ENCODE data around the gene PRKCA.
"Not testable (repeated sequence)": the region's sequence is repeated elsewhere in the genome, so short reads cannot be mapped to it uniquely, and the experiment has no call there.

Gene PRKCA

GRCh38 chr17:66290101-66290722 is 12.2 kb upstream of the PRKCA start:
- H4K20me1 ChIP-seq (ENCODE audit: insufficient read depth), result no peaks in the 10 kb centered on the region
- H3K4me3 ChIP-seq (IDR thresholded peaks at IDR 0.05; ENCODE audit: insufficient read depth, low read depth, low read length), result no peak overlapping the region
- no peak overlapping the region for H2AFZ ChIP-seq (ENCODE audit: low read depth)
- H3K4me2 ChIP-seq, result no peak overlapping the region
- H3K79me2 ChIP-seq (ENCODE audit: insufficient read depth, low read depth), result no peaks in the 10 kb centered on the region
- H3K36me3 ChIP-seq (ENCODE audit: insufficient read depth), result no peaks in the 10 kb centered on the region
- no peak overlapping the region for H3K9ac ChIP-seq
- H3K27ac ChIP-seq, result no peak overlapping the region
- no peaks in the 10 kb centered on the region for H3K4me1 ChIP-seq (ENCODE audit: low read depth, poor library complexity, severe bottlenecking)
- no peaks in the 10 kb centered on the region for H3K27me3 ChIP-seq (ENCODE audit: insufficient read depth, low read depth)
- no peak for TF ChIP-seq CTCF (conservative IDR thresholded peaks at IDR 0.05; ENCODE audit: low read depth, low read length)

- H3K27me3 ChIP-seq (ENCODE audit: insufficient read depth, low read depth), result no peaks in the 10 kb centered on the region
- H2AFZ ChIP-seq (ENCODE audit: low read depth), result no peak overlapping the region
- H3K4me3 ChIP-seq (IDR thresholded peaks at IDR 0.05; ENCODE audit: insufficient read depth, low read depth, low read length), result no peak overlapping the region
- no peak overlapping the region for H3K9ac ChIP-seq
- no peak for TF ChIP-seq CTCF (conservative IDR thresholded peaks at IDR 0.05; ENCODE audit: low read depth, low read length)
- no peak overlapping the region for H3K27ac ChIP-seq
- no peak overlapping the region for H3K4me2 ChIP-seq
- no peaks in the 10 kb centered on the region for H3K4me1 ChIP-seq (ENCODE audit: low read depth, poor library complexity, severe bottlenecking)
- H3K79me2 ChIP-seq (ENCODE audit: insufficient read depth, low read depth), result no peaks in the 10 kb centered on the region
- no peaks in the 10 kb centered on the region for H4K20me1 ChIP-seq (ENCODE audit: insufficient read depth)
- H3K36me3 ChIP-seq (ENCODE audit: insufficient read depth), result no peaks in the 10 kb centered on the region
Observed at GRCh38 chr17:66292353-66292752, 10.1 kb upstream of the PRKCA start.

GRCh38 chr17:66296289-66296725 is 6.1 kb upstream of the PRKCA start:
- no peak overlapping the region for H2AFZ ChIP-seq (ENCODE audit: low read depth)
- H4K20me1 ChIP-seq (ENCODE audit: insufficient read depth), result no peaks in the 10 kb centered on the region
- H3K4me2 ChIP-seq, result no peak overlapping the region
- H3K36me3 ChIP-seq (ENCODE audit: insufficient read depth), result no peaks in the 10 kb centered on the region
- no peaks in the 10 kb centered on the region for H3K27me3 ChIP-seq (ENCODE audit: insufficient read depth, low read depth)
- no peak for TF ChIP-seq CTCF (conservative IDR thresholded peaks at IDR 0.05; ENCODE audit: low read depth, low read length)
- H3K9ac ChIP-seq, result no peak overlapping the region
- no peak overlapping the region for H3K27ac ChIP-seq
- H3K4me1 ChIP-seq (ENCODE audit: low read depth, poor library complexity, severe bottlenecking), result peaks cover 1% of the 10 kb centered on the region
- no peak overlapping the region for H3K4me3 ChIP-seq (IDR thresholded peaks at IDR 0.05; ENCODE audit: insufficient read depth, low read depth, low read length)
- H3K79me2 ChIP-seq (ENCODE audit: insufficient read depth, low read depth), result no peaks in the 10 kb centered on the region

GRCh38 chr17:66297443-66297842 is 5.0 kb upstream of the PRKCA start:
- not testable (repeated sequence) for H3K9ac ChIP-seq; H3K79me2 ChIP-seq (ENCODE audit: insufficient read depth, low read depth); H3K27ac ChIP-seq

GRCh38 chr17:66299711-66300110 is 2.7 kb upstream of the PRKCA start:
- Histone ChIP-seq H3K36me3 (ENCODE audit: insufficient read depth) (no peaks in the 10 kb centered on the region), H4K20me1 (ENCODE audit: insufficient read depth) (no peaks in the 10 kb centered on the region), H3K4me1 (ENCODE audit: low read depth, poor library complexity, severe bottlenecking) (peaks cover 13% of the 10 kb centered on the region), H3K79me2 (ENCODE audit: insufficient read depth, low read depth) (no peaks in the 10 kb centered on the region), H2AFZ (ENCODE audit: low read depth) (no peak overlapping the region), H3K27ac (no peak overlapping the region), H3K27me3 (ENCODE audit: insufficient read depth, low read depth) (no peaks in the 10 kb centered on the region), H3K4me3 (IDR thresholded peaks at IDR 0.05; ENCODE audit: insufficient read depth, low read depth, low read length) (no peak overlapping the region), H3K9ac (no peak overlapping the region), H3K4me2 (no peak overlapping the region)
- TF ChIP-seq CTCF (conservative IDR thresholded peaks at IDR 0.05; ENCODE audit: low read depth, low read length), result no peak

More at GRCh38 chr17:66297443-66297842, 5.0 kb upstream of the PRKCA start:
- H3K4me1 ChIP-seq (ENCODE audit: low read depth, poor library complexity, severe bottlenecking); H3K27me3 ChIP-seq (ENCODE audit: insufficient read depth, low read depth); H3K4me3 ChIP-seq (IDR thresholded peaks at IDR 0.05; ENCODE audit: insufficient read depth, low read depth, low read length); H4K20me1 ChIP-seq (ENCODE audit: insufficient read depth); H3K36me3 ChIP-seq (ENCODE audit: insufficient read depth); H3K4me2 ChIP-seq; H2AFZ ChIP-seq (ENCODE audit: low read depth): not testable (repeated sequence)
